SK-N-SH (cell line): Measurements from ENCODE around the gene IRF3. TPM values are rescaled to one million over a fixed set of nuclear protein-coding genes. Genes with fewer than 3 reads are reported as not detected.

Source experiments
- CTCF ChIA-PET: fragments of 300-600, 350-600 bp; formaldehyde crosslinking; extraction: SDS; loops from one replicate; lab custom pipeline; 2021; lab: Yijun Ruan, JAX
- POLR2A ChIA-PET: fragments of 350-600 bp; sonication (Branson Sonifier 250); formaldehyde crosslinking; extraction: SDS; loops from one replicate; lab custom pipeline; 2020; ENCODE audit warnings: antibody characterized with exemption, inconsistent platforms; lab: Yijun Ruan, JAX
- DNase-seq: peaks from one replicate; pipeline ENCODE4 v3.0.0; 2012
- H2AFZ ChIP-seq: fragments of 200-600 bp; sonication (generic); 2 replicates; pipeline ENCODE4 v1.8.1; 2016; ENCODE audit warnings: antibody characterized with exemption, mild to moderate bottlenecking, low read depth
- H3F3A ChIP-seq: fragments of 200-600 bp; sonication (generic); replicated peaks from 2 replicates; pipeline ENCODE3; 2016; ENCODE audit warnings: antibody characterized with exemption, mild to moderate bottlenecking; ENCODE audit not compliant: insufficient read depth
- H3K27ac ChIP-seq, 2 experiments: fragments of 200-500 bp in 1 of 2; fragments of 200-600 bp in 1 of 2; sonication (Bioruptor generic) in 1 of 2; sonication (generic), shearing (Covaris generic) in 1 of 2; 2 replicates each; pipeline versions ENCODE4 v1.5.1 to v1.6.1; 2014 to 2016; ENCODE audit warnings: low read depth in 2 of 2, inconsistent platforms in 1 of 2, low read length in 1 of 2, mild to moderate bottlenecking in 1 of 2, mixed read lengths in 1 of 2
- H3K27me3 ChIP-seq: fragments of 200-600 bp; sonication (generic), shearing (Covaris generic); 2 replicates; pipeline ENCODE4 v1.6.1; 2016; ENCODE audit warnings: mixed run types; ENCODE audit not compliant: insufficient read depth
- H3K36me3 ChIP-seq, 2 experiments: fragments of 200-500 bp in 1 of 2; fragments of 200-600 bp in 1 of 2; sonication (Bioruptor generic) in 1 of 2; sonication (generic) in 1 of 2; replicated peaks in 1 of 2; 2 replicates each; pipeline versions ENCODE3 to v1.5.1; 2014 to 2016; ENCODE audit warnings: low read length in 1 of 2, mild to moderate bottlenecking in 1 of 2; ENCODE audit not compliant: insufficient read depth in 2 of 2, control insufficient read depth in 1 of 2
- H3K4me1 ChIP-seq, 2 experiments: fragments of 200-500 bp in 1 of 2; fragments of 200-600 bp in 1 of 2; sonication (Bioruptor generic) in 1 of 2; sonication (generic), shearing (Covaris generic) in 1 of 2; 2 replicates each; pipeline versions ENCODE4 v1.5.1 to v1.6.1; 2014 to 2016; ENCODE audit warnings: low read depth in 1 of 2, low read length in 1 of 2, mixed run types in 1 of 2; ENCODE audit not compliant: insufficient read depth in 2 of 2, control insufficient read depth in 1 of 2
- H3K4me2 ChIP-seq: fragments of 200-600 bp; sonication (generic), shearing (Covaris generic); 2 replicates; pipeline ENCODE4 v1.6.1; 2017; ENCODE audit warnings: mixed run types
- H3K4me3 ChIP-seq, 2 experiments: fragments of 200-500 bp in 1 of 2; fragments of 200-600 bp in 1 of 2; sonication (Bioruptor generic) in 1 of 2; sonication (generic), shearing (Covaris generic) in 1 of 2; 2 replicates each; pipeline versions ENCODE4 v1.5.1 to v1.8.1; 2014 to 2016; ENCODE audit warnings: low read depth in 2 of 2, inconsistent platforms in 1 of 2, low read length in 1 of 2, mild to moderate bottlenecking in 1 of 2, mixed read lengths in 1 of 2, moderate library complexity in 1 of 2
- H3K79me2 ChIP-seq: fragments of 200-600 bp; sonication (generic); 2 replicates; pipeline ENCODE4 v1.8.1; 2017; ENCODE audit warnings: mild to moderate bottlenecking; ENCODE audit not compliant: insufficient read depth
- H3K9ac ChIP-seq: fragments of 200-600 bp; sonication (generic); 2 replicates; pipeline ENCODE4 v1.6.1; 2017; ENCODE audit warnings: mixed run types
- H3K9me2 ChIP-seq: fragments of 200-600 bp; sonication (generic); 2 replicates; pipeline ENCODE4 v1.6.1; 2017; ENCODE audit warnings: mixed run types
- H3K9me3 ChIP-seq: fragments of 200-600 bp; sonication (generic); 2 replicates; pipeline ENCODE4 v1.6.1; 2017; ENCODE audit warnings: mixed run types, mild to moderate bottlenecking, moderate library complexity
- H4K20me1 ChIP-seq: fragments of 200-600 bp; sonication (generic); 2 replicates; pipeline ENCODE4 v1.6.1; 2017; ENCODE audit warnings: mild to moderate bottlenecking, mixed run types; ENCODE audit not compliant: insufficient read depth
- CHD2 ChIP-seq: fragments of 150-350 bp; IDR thresholded peaks from 2 replicates; pipeline ENCODE4 v1.6.1; 2018; ENCODE audit warnings: low read length; ENCODE audit not compliant: partially characterized antibody
- ELF1 ChIP-seq: IDR thresholded peaks from 2 replicates; pipeline ENCODE4 v1.4.0; 2012
- GATA2 ChIP-seq: sonication (generic); formaldehyde crosslinking; IDR thresholded peaks from 2 replicates; pipeline ENCODE4 v1.5.0; 2020; ENCODE audit warnings: mild to moderate bottlenecking, missing genetic modification reagents
- MAX ChIP-seq: IDR thresholded peaks from 2 replicates; pipeline ENCODE4 v1.4.0; 2012; ENCODE audit warnings: low read depth
- MXI1 ChIP-seq: IDR thresholded peaks from 2 replicates; pipeline ENCODE4 v1.6.1; 2012; ENCODE audit warnings: mild to moderate bottlenecking, low read depth, low read length, improper control_type of control experiment
- NFIC ChIP-seq: IDR thresholded peaks from 2 replicates; pipeline ENCODE4 v1.4.0; 2012; ENCODE audit warnings: borderline replicate concordance
- NRF1 ChIP-seq: IDR thresholded peaks from 2 replicates; pipeline ENCODE4 v1.6.1; 2012; ENCODE audit warnings: low read depth, mild to moderate bottlenecking, low read length
- POLR2AphosphoS5 ChIP-seq: IDR thresholded peaks from 2 replicates; pipeline ENCODE4 v1.6.1; 2012; ENCODE audit warnings: low read depth, low read length
- RAD21 ChIP-seq: IDR thresholded peaks from 2 replicates; pipeline ENCODE4 v1.6.1; 2012; ENCODE audit warnings: mild to moderate bottlenecking, low read length
- SIN3A ChIP-seq: IDR thresholded peaks from 2 replicates; pipeline ENCODE4 v1.6.1; 2012; ENCODE audit warnings: low read depth, mild to moderate bottlenecking, low read length, moderate library complexity, borderline replicate concordance
- TAF1 ChIP-seq: IDR thresholded peaks from 2 replicates; pipeline ENCODE4 v1.6.1; 2012; ENCODE audit warnings: low read depth, mild to moderate bottlenecking, low read length, moderate library complexity, borderline replicate concordance
- TCF12 ChIP-seq: IDR thresholded peaks from 2 replicates; pipeline ENCODE4 v1.4.0; 2012
- USF2 ChIP-seq: fragments of 150-350 bp; IDR thresholded peaks from 2 replicates; pipeline ENCODE4 v1.6.1; 2017; ENCODE audit warnings: antibody characterized with exemption, low read length, low read depth, borderline replicate concordance
- YY1 ChIP-seq: IDR thresholded peaks from 2 replicates; pipeline ENCODE4 v1.4.0; 2012; ENCODE audit warnings: low read depth, mild to moderate bottlenecking
- ZBTB33 ChIP-seq: IDR thresholded peaks from 2 replicates; pipeline ENCODE4 v1.4.0; 2012; ENCODE audit warnings: low read depth, borderline replicate concordance
- WGBS: methylation state at CpG from one replicate; pipeline ENCODE4 v1.1.6; 2017; ENCODE audit warnings: low lambda C conversion rate; 5-methylcytosine and 5-hydroxymethylcytosine counted together
- polyA plus RNA-seq, 3 experiments: library from polyadenylated mRNA; depleted of rRNA; stranded (reverse); fragments of >200 nt; gene quantifications; 2 replicates each; pipeline ENCODE4 v1.2.3, GENCODE V29; 2012

The IRF3 gene
- polyA plus RNA-seq, 1 of the 3 experiments (the other 2 are of a cell fraction), result 112 TPM

DNA sequence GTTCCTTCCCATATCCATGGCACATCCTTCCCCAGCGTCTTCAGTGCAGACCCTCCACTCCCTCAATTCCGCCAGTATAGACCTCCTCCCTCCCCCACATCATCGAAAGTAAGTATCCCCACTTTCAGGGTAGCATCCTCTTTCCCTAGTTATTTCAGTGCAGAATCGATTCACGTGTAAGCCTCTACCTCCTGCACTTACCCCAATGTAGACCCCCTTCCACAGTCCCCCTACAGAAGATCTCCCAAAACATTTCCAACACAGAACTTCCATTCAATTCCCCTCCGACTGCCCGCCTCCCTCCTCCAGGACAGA, 664 bp downstream of the IRF3 start (continued):
- no peak for TF ChIP-seq TAF1

GRCh38 chr19:49664171-49665035, 1.3 kb downstream of the IRF3 start:
- H3K4me2 ChIP-seq, result peak overlapping the region; percentile 97
- H4K20me1 ChIP-seq, result no peaks in the 10 kb centered on the region
- H3K9me2 ChIP-seq, result no peaks in the 10 kb centered on the region
- TF ChIP-seq POLR2AphosphoS5 (peak; percentile 89), CHD2 (no peak), NFIC (no peak), GATA2 (CRISPR knock-in tag) (no peak), ELF1 (peak; percentile 49; the same call in 1 of the 2 replicates), YY1 (no peak), NRF1 (0 out of 2 replicates have a peak, but pooled peaks have one; percentile 14), MXI1 (peak; percentile 58), SIN3A (peak; percentile 57; the same call in 1 of the 2 replicates), TCF12 (no peak), MAX (peak; percentile 34; the same call in 1 of the 2 replicates)
- TF ChIP-seq, all 33 proteins: peak for 6
- Histone ChIP-seq H3K27ac (peak overlapping the region; percentile 76 to 96), H3K79me2 (peaks cover 30% of the 10 kb centered on the region), H3K36me3 (peaks cover 10 to 26% of the 10 kb centered on the region in 2 experiments), H3K4me1 (peaks cover 9 to 15% of the 10 kb centered on the region in 2 experiments; a peak in 3 of 4 replicates), H3K9ac (peak overlapping the region; percentile 90), H3K4me3 (peak overlapping the region; percentile 73 to 97), H2AFZ (no peak overlapping the region), H3K9me3 (no peaks in the 10 kb centered on the region), H3F3A (peaks cover 25% of the 10 kb centered on the region), H3K27me3 (no peaks in the 10 kb centered on the region)
- ChIA-PET CTCF (interaction anchor here (0.8 to 9.4 kb wide), 4 partner anchors 11 to 22 kb away, joined by 3 to 78 read pairs (median 4); partner anchors contain the start of genes PRMT1 and SCAF1), POLR2A (interaction anchor here (0.5 to 2.2 kb wide), 8 partner anchors 9 to 71 kb away, joined by 3 to 15 read pairs (median 4); partner anchors contain the start of genes PRMT1 and RRAS)
- WGBS, result under 1% methylated on average over 39 of the region's 53 CpGs
- DNase-seq, result peak; percentile 95

- no peak overlapping the region for H3K4me2 ChIP-seq
- H3K36me3 ChIP-seq, result peaks cover 19 to 37% of the 10 kb centered on the region in 2 experiments
- no peak overlapping the region for H2AFZ ChIP-seq
- peaks cover 9 to 15% of the 10 kb centered on the region in 2 experiments; a peak in 3 of 4 replicates for H3K4me1 ChIP-seq
- H3K79me2 ChIP-seq, result peaks cover 30% of the 10 kb centered on the region
- ChIA-PET CTCF (interaction anchor here (9.4 kb wide), 1 partner anchor 13 kb away, joined by 78 read pairs; the partner anchor contains the start of gene PRMT1), POLR2A (interaction anchor here (2.2 kb wide), 1 partner anchor 17 kb away, joined by 7 read pairs; no protein-coding TSS in a partner anchor)
- TF ChIP-seq RAD21, result no peak
- TF ChIP-seq USF2, result no peak
- TF ChIP-seq ZBTB33, result no peak
- no peak for TF ChIP-seq ELF1
- no peak for TF ChIP-seq YY1
- TF ChIP-seq TCF12, result no peak
- no peaks in the 10 kb centered on the region for H3K27me3 ChIP-seq
- peaks cover 25% of the 10 kb centered on the region for H3F3A ChIP-seq
- WGBS, result 89% methylated on average over 6 of the region's 12 CpGs
- no peaks in the 10 kb centered on the region for H3K9me3 ChIP-seq
- H3K27ac ChIP-seq, result no peak overlapping the region; a peak in 1 of 4 replicates
- H4K20me1 ChIP-seq, result no peaks in the 10 kb centered on the region
- H3K9ac ChIP-seq, result no peak overlapping the region
- no peak overlapping the region for H3K4me3 ChIP-seq
- no peaks in the 10 kb centered on the region for H3K9me2 ChIP-seq
- no peak for DNase-seq
Observed at GRCh38 chr19:49663224-49663623, 2.4 kb downstream of the IRF3 start.
